22Rv1 (cell line): Measurements from ENCODE around the gene CTBP2.

Experiments used
- CTCF ChIP-seq: fragments of 450-650 bp; IDR thresholded peaks from 2 replicates; pipeline ENCODE4 v1.5.1; 2017; ENCODE audit warnings: mild to moderate bottlenecking
- ZFX ChIP-seq: fragments of 450-650 bp; IDR thresholded peaks from 2 replicates; pipeline ENCODE4 v1.6.1; 2017; ENCODE audit warnings: antibody characterized with exemption, borderline replicate concordance

GRCh38 chr10:124972637-124973036, 187.7 kb downstream of the CTBP2 start:
- no peak for TF ChIP-seq CTCF
- TF ChIP-seq ZFX = no peak
